ENCODE measurements around the gene SMAGP.
"Not testable (repeated sequence)": the region's sequence is repeated elsewhere in the genome, so short reads cannot be mapped to it uniquely, and the experiment has no call there.

Gene SMAGP

GRCh38 chr12:51263341-51263740 lies 6.9 kb downstream of the SMAGP start:
- no peak for DNase-seq

GRCh38 chr12:51262758-51263177 lies 7.4 kb downstream of the SMAGP start:
- DNase-seq, result peak; percentile 66

GRCh38 chr12:51259600-51259999 lies 10.6 kb downstream of the SMAGP start:
- DNase-seq, result not testable (repeated sequence)

GRCh38 chr12:51254536-51254935 lies 15.7 kb downstream of the SMAGP start:
- no peak for DNase-seq

- no peak for DNase-seq
Observed at GRCh38 chr12:51253276-51253675, 16.9 kb downstream of the SMAGP start.

- DNase-seq, result no peak
Observed at GRCh38 chr12:51247523-51248206, 22.6 kb downstream of the SMAGP start.

- peak; percentile 40 for DNase-seq
Observed at GRCh38 chr12:51246254-51246853, 23.9 kb downstream of the SMAGP start.

GRCh38 chr12:51245476-51246253 lies 24.6 kb downstream of the SMAGP start:
- no peak for DNase-seq

- DNase-seq, result no peak
Observed at GRCh38 chr12:51244269-51244668, 25.9 kb downstream of the SMAGP start.

GRCh38 chr12:51242876-51243275 lies 27.3 kb downstream of the SMAGP start:
- no peak for DNase-seq

GRCh38 chr12:51242120-51242519 lies 28.1 kb downstream of the SMAGP start:
- DNase-seq, result no peak

GRCh38 chr12:51240971-51241370 lies 29.2 kb downstream of the SMAGP start:
- no peak for DNase-seq

GRCh38 chr12:51238510-51239334 lies 31.5 kb downstream of the SMAGP start, which contains the start of gene DAZAP2:
DAZAP2 (plus strand) TSS chr12:51238826; CDS start chr12:51238908, 82 bp downstream.
- DNase-seq, result peak; percentile 98

GRCh38 chr12:51238037-51238509 lies 32.1 kb downstream of the SMAGP start:
- no peak for DNase-seq

- DNase-seq, result no peak
Observed at GRCh38 chr12:51234530-51234929, 35.7 kb downstream of the SMAGP start.

- DNase-seq, result no peak
Observed at GRCh38 chr12:51232642-51233041, 37.6 kb downstream of the SMAGP start.

GRCh38 chr12:51229116-51229809 lies 41.0 kb downstream of the SMAGP start:
- DNase-seq, result no peak

GRCh38 chr12:51227962-51228361 lies 42.3 kb downstream of the SMAGP start:
- no peak for DNase-seq

- not testable (repeated sequence) for DNase-seq
Observed at GRCh38 chr12:51227112-51227511, 43.1 kb downstream of the SMAGP start.

GRCh38 chr12:51225771-51226170 lies 44.4 kb downstream of the SMAGP start:
- no peak for DNase-seq

GRCh38 chr12:51225234-51225633 lies 45.0 kb downstream of the SMAGP start:
- no peak for DNase-seq

- no peak for DNase-seq
Observed at GRCh38 chr12:51224625-51225024, 45.6 kb downstream of the SMAGP start.
